GM18519 (cell line): ENCODE results near the gene MFF.

ENCODE experiments used
- ATAC-seq: cut with Tn5 transposase; IDR thresholded peaks from one replicate; pipeline ENCODE4 v1.9.1; 2021; ENCODE audit warnings: mild to moderate bottlenecking, moderate library complexity; ENCODE audit not compliant: unreplicated experiment, low FRiP score

The MFF gene

GRCh38 chr2:227324995-227325838 lies at the start of gene MFF:
Gene MFF, plus strand, starts transcription at chr2:227325251. Its CDS starts 5,415 bp downstream, at chr2:227330666.
- peak; percentile 96 for ATAC-seq

- no peak for ATAC-seq
Observed at GRCh38 chr2:227280895-227281294, 44.2 kb upstream of the MFF start.

- ATAC-seq: no peak
Observed at GRCh38 chr2:227285741-227286236, 39.3 kb upstream of the MFF start.

- ATAC-seq: no peak
Observed at GRCh38 chr2:227287771-227288170, 37.3 kb upstream of the MFF start.

- no peak for ATAC-seq
Observed at GRCh38 chr2:227292314-227292713, 32.7 kb upstream of the MFF start.

GRCh38 chr2:227293531-227293930 lies 31.5 kb upstream of the MFF start:
- no peak for ATAC-seq

- no peak for ATAC-seq
Observed at GRCh38 chr2:227295806-227296205, 29.2 kb upstream of the MFF start.

GRCh38 chr2:227296671-227297405 lies 28.2 kb upstream of the MFF start:
- no peak for ATAC-seq

- ATAC-seq: no peak
Observed at GRCh38 chr2:227301523-227301922, 23.5 kb upstream of the MFF start.

GRCh38 chr2:227308784-227309183 lies 16.3 kb upstream of the MFF start:
- peak; percentile 85 for ATAC-seq

GRCh38 chr2:227310756-227311110 lies 14.3 kb upstream of the MFF start:
- ATAC-seq: no peak

- ATAC-seq: no peak
Observed at GRCh38 chr2:227311861-227312506, 13.1 kb upstream of the MFF start.

- ATAC-seq: no peak
Observed at GRCh38 chr2:227312579-227312978, 12.5 kb upstream of the MFF start.

- no peak for ATAC-seq
Observed at GRCh38 chr2:227313310-227313709, 11.7 kb upstream of the MFF start.

GRCh38 chr2:227317834-227318233 lies 7.2 kb upstream of the MFF start:
- no peak for ATAC-seq

GRCh38 chr2:227320305-227321094 lies 4.6 kb upstream of the MFF start:
- ATAC-seq: no peak

GRCh38 chr2:227322530-227323205 lies 2.4 kb upstream of the MFF start:
- ATAC-seq: no peak

GRCh38 chr2:227323818-227324217 lies 1.2 kb upstream of the MFF start:
- no peak for ATAC-seq

GRCh38 chr2:227324642-227324994 lies 433 bp upstream of the MFF start:
- no peak for ATAC-seq

- ATAC-seq: no peak
Observed at GRCh38 chr2:227325839-227326195, 766 bp downstream of the MFF start.
